ENCODE data around the gene MTFMT.

Gene MTFMT

GRCh38 chr15:64961013-64961412 lies 68.4 kb downstream of the MTFMT start:
- Histone ChIP-seq H3K27ac (no peak overlapping the region), H3K36me3 (replicated peaks) (peaks cover 74% of the 10 kb centered on the region), H3K27me3 (replicated peaks) (no peaks in the 10 kb centered on the region), H3K4me3 (ENCODE audit: low read depth, low read length) (no peak overlapping the region)
- peak; percentile 11 for TF ChIP-seq CTCF (IDR thresholded peaks at IDR 0.05; ENCODE audit: low read depth, low read length, missing control alignments)
- no peak for DNase-seq
- in situ Hi-C loops (cut with HindIII; ENCODE audit: low pct_ligation_motif_present, low sequenced_read_pairs): no loop called here

GRCh38 chr15:64960153-64960552 lies 69.3 kb downstream of the MTFMT start:
- TF ChIP-seq CTCF (IDR thresholded peaks at IDR 0.05; ENCODE audit: low read depth, low read length, missing control alignments): no peak
- H3K36me3 ChIP-seq (replicated peaks): peaks cover 77% of the 10 kb centered on the region
- H3K27me3 ChIP-seq (replicated peaks): no peaks in the 10 kb centered on the region
- in situ Hi-C loops (cut with HindIII; ENCODE audit: low pct_ligation_motif_present, low sequenced_read_pairs): no loop called here
- no peak overlapping the region for H3K4me3 ChIP-seq (ENCODE audit: low read depth, low read length)
- no peak overlapping the region for H3K27ac ChIP-seq
- no peak for DNase-seq

- DNase-seq: no peak
- H3K27ac ChIP-seq: no peak overlapping the region
- in situ Hi-C loops (cut with HindIII; ENCODE audit: low pct_ligation_motif_present, low sequenced_read_pairs): no loop called here
- H3K36me3 ChIP-seq (replicated peaks): peaks cover 67% of the 10 kb centered on the region
- TF ChIP-seq CTCF (IDR thresholded peaks at IDR 0.05; ENCODE audit: low read depth, low read length, missing control alignments): no peak
- H3K4me3 ChIP-seq (ENCODE audit: low read depth, low read length): no peak overlapping the region
- H3K27me3 ChIP-seq (replicated peaks): no peaks in the 10 kb centered on the region
These were observed 70.3 kb downstream of the MTFMT start for GRCh38 chr15:64959128-64959527.

DNA sequence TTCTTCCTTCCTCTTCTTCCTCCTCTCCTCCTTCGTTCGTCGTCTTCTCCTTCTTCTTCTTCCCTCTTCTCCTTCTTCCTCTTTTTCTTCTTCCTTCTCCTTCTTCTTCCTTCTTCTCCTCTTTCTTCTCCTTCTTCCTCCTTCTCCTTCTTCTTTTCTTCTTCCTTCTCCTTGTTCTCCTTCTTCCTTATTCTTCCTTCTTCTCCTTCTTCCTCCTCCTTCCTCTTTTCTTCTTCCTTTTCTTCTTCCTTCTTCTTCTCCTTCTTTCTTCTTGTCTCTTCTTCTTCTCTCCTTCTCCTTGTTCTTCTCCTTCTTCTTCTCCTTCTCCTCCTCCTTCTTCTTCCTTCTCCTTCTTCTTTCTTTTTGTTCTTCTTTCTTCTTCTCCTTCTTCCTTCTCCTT lies 75.0 kb downstream of the MTFMT start:
- Histone ChIP-seq H3K27me3 (replicated peaks) (no peaks in the 10 kb centered on the region), H3K27ac (no peak overlapping the region), H3K4me3 (ENCODE audit: low read depth, low read length) (no peak overlapping the region), H3K36me3 (replicated peaks) (peaks cover 26% of the 10 kb centered on the region)
- no peak for TF ChIP-seq CTCF (IDR thresholded peaks at IDR 0.05; ENCODE audit: low read depth, low read length, missing control alignments)
- in situ Hi-C loops (cut with HindIII; ENCODE audit: low pct_ligation_motif_present, low sequenced_read_pairs): no loop called here
- DNase-seq: no peak

DNA sequence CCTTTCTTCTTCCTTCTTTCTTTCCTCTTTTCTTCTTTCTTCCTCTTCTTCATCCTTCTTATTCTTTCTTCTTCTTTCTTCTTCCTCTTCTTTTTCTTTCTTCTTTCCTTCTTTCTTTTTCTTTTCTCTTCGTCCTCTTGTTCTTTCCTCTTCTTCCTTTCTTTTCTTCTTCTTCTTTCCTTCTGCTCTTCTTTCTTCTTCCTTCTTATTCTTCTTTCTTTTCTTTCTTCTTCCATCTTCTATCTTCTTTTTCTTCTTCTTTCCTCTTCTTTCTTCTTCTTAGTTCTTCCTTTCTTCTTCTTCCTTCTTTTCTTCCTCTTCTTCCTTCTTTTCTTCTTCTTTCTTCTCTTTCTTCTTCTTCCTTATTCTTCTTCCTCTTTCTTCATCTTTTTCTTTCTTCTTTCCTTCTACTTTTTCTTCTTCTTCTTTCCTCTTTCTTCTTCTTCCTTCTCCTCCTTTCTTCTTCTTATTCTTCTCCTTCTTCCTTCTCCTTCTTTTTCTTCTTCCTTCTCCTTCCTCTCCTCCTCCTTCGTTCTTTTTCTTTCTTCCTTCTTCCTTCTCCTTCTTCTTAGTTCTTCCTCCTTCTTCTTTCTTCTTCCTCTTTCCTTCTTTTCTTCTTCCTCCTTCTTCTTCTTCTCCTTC lies 77.5 kb downstream of the MTFMT start:
- DNase-seq: no peak
- peaks cover 12% of the 10 kb centered on the region for H3K36me3 ChIP-seq (replicated peaks)
- no peak for TF ChIP-seq CTCF (IDR thresholded peaks at IDR 0.05; ENCODE audit: low read depth, low read length, missing control alignments)
- no peaks in the 10 kb centered on the region for H3K27me3 ChIP-seq (replicated peaks)
- in situ Hi-C loops (cut with HindIII; ENCODE audit: low pct_ligation_motif_present, low sequenced_read_pairs): no loop called here
- no peak overlapping the region for H3K4me3 ChIP-seq (ENCODE audit: low read depth, low read length)
- no peak overlapping the region for H3K27ac ChIP-seq

Data from brain microvascular endothelial cell (primary cell).